OCI-LY3 (cell line): ENCODE results near the gene CHN1.

Source experiments
- CTCF ChIP-seq: fragments of 200-600, 300-600 bp; sonication (generic); IDR thresholded peaks from 2 replicates; pipeline ENCODE4 v1.5.1; 2014; ENCODE audit warnings: antibody characterized with exemption, low read length, low read depth
- EZH2phosphoT487 ChIP-seq: fragments of 200-600 bp; shearing (Covaris generic); IDR thresholded peaks from 2 replicates; pipeline ENCODE4 v1.6.1; 2018; ENCODE audit warnings: antibody characterized with exemption, mixed run types, low read depth

DNA sequence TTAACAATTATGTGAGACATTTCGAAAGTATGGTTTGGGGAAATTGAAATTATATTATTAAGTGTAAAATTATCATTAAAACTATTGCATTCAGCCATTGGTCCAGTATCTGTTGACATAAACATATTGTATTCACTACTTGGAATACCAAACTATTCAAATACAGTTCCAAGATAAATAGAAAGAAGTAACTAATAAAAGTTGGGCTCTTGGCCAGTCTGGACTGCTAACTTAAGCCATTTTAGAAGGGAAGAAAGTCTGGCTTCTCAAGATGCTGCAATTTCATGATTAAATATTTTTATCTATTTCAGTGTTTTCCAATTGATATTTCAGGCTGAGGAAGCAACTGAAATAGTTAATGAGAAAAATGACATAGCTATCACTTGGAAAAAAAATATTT, 131.1 kb downstream of the CHN1 start:
- TF ChIP-seq CTCF (no peak), EZH2phosphoT487 (no peak)
